Measurements from ENCODE around the gene NOL3.

NOL3 gene

GRCh38 chr16:67173323-67173722 is 3.0 kb downstream of the NOL3 start:
- DNase-seq = no peak

GRCh38 chr16:67173808-67174705 is 3.7 kb downstream of the NOL3 start:
- DNase-seq = peak; percentile 38

GRCh38 chr16:67174706-67175231 is 4.4 kb downstream of the NOL3 start:
- DNase-seq = no peak

GRCh38 chr16:67176662-67177061 is 6.3 kb downstream of the NOL3 start:
- no peak for DNase-seq

GRCh38 chr16:67177743-67178699 is 7.7 kb downstream of the NOL3 start:
- DNase-seq = no peak

- no peak for DNase-seq
Observed at GRCh38 chr16:67179421-67180080, 9.2 kb downstream of the NOL3 start.

- no peak for DNase-seq
Observed at GRCh38 chr16:67180166-67180565, 9.8 kb downstream of the NOL3 start.

GRCh38 chr16:67181346-67181745 is 11.0 kb downstream of the NOL3 start:
- no peak for DNase-seq

- no peak for DNase-seq
Observed at GRCh38 chr16:67182288-67182687, 11.9 kb downstream of the NOL3 start.

- no peak for DNase-seq
Observed at GRCh38 chr16:67183284-67183626, 12.9 kb downstream of the NOL3 start.

- DNase-seq = peak; percentile 47
Observed at GRCh38 chr16:67183627-67184452, 13.5 kb downstream of the NOL3 start, which contains the start of gene MATCAP1. Gene MATCAP1 (minus strand): TSS chr16:67183963. CDS start chr16:67180610, 3,353 bp downstream.

- no peak for DNase-seq
Observed at GRCh38 chr16:67184453-67184994, 14.2 kb downstream of the NOL3 start.

GRCh38 chr16:67184995-67185650 is 14.8 kb downstream of the NOL3 start:
- DNase-seq = no peak

- DNase-seq = no peak
Observed at GRCh38 chr16:67185651-67186134, 15.4 kb downstream of the NOL3 start.

GRCh38 chr16:67186550-67186950 is 16.2 kb downstream of the NOL3 start:
- no peak for DNase-seq

- DNase-seq = no peak
Observed at GRCh38 chr16:67187175-67187890, 17.0 kb downstream of the NOL3 start.

GRCh38 chr16:67188323-67188722 is 18.0 kb downstream of the NOL3 start:
- DNase-seq = no peak

- no peak for DNase-seq
Observed at GRCh38 chr16:67188798-67189197, 18.5 kb downstream of the NOL3 start.

GRCh38 chr16:67190041-67190440 is 19.7 kb downstream of the NOL3 start, which contains the start of gene EXOC3L1:
Gene EXOC3L1 (minus strand): TSS chr16:67190136. CDS start chr16:67189676, 460 bp downstream.
- DNase-seq = no peak
